Kidney glomerular epithelial cell (primary cell): ENCODE results near the gene LRRC9.
"Not testable (repeated sequence)": the region's sequence is repeated elsewhere in the genome, so short reads cannot be mapped to it uniquely, and the experiment has no call there.

ENCODE experiments used
- DNase-seq: peaks from one replicate; lab custom pipeline; 2025; lab: John Stamatoyannopoulos, UW

LRRC9 gene

DNA sequence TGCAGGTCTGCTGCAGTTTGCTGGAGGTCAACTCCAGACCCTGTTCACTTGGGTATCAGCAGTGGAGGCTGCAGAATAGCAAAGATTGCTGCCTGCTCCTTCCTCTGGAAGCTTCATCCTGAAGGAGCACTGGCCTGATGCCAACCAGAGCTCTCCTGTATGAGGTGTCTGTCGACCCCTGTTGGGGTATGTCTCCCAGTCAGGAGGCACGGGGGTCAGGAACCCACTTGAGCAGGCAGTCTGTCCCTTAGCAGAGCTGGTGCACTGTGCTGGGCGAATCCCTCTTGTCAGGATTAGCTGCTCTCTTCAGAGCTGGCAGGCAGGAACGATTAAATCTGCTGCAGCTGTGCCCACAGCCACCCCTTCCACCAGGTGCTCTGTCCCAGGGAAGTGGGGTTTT is 37.9 kb downstream of the LRRC9 start:
- DNase-seq = not testable (repeated sequence)

DNA sequence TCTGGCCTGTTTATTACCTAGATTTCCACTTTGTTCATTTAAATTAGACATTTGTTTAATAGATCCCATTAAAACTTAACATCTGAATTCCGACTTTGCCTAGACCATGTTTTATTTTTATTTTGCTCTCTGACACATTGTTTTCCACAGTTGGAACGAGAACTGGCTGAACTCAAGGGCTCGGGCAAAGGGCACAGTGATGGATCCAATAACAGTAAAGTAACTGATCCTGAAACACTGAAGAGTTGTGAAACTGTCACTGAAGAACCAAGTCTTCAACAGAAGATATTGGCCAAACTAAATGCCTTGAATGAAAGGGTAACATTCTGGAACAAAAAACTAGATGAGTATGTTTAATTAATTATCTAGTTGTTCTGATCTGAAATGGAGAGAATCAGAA is 39.7 kb downstream of the LRRC9 start:
- DNase-seq = no peak

DNA sequence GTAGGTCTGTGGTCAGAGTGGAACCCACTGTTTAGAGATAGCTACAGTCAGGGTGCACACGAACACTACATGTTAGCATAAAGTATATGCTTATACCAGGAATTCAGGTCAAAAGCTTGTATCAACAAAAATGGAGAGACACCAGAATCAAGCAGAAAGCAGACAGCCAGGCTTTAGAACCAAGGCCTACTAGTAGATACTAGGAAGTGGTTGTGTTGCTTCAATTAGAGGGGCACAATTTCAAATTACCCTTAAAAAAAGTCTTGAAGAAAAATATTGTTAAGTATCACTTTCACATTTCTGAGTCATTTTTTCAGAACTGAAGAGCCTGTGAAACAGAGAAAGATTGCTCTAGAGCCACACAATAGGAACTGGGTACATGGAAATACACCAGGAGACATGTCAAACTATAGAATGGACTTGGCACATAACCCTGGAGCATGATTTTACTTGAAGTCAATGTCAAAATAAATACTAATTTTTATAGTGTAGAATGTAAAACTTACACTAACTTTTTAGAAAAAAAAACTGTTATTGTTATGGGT is 41.6 kb downstream of the LRRC9 start:
- no peak for DNase-seq

DNA sequence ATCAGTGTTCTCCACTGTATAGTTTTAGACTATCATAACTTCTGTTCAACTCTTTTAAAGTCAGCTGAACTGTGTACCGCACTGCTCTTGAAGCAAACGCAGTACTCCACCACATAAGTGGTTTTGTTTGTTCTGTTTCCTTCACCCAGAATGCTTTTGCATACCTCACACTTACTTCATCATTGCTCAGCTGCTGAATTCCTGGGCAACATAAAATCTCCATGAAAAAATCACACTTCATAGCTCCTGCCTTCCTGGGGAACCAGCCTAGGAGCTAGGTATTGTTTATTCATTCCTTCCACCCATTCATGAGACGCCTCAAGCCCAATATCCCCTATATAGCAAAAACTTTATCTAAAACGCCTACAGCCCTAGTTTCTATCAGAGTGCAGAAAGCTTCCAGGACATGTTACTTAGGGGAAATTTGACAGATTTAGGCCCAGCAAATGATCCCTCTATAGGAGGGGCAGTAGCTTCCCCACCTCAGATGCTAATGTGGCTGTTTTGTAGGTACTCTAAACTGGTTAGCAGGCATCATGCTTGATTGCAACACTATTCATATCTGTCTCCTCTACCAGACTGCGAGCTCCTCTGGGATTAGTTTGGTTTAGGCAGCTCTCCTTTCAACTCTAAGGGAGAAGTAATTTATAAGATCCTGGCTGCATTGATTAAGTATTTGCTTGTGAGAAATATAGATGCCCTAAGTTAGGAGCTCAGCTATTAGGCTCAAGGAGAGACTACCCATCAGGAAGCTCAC is 44.5 kb downstream of the LRRC9 start:
- DNase-seq = no peak

DNA sequence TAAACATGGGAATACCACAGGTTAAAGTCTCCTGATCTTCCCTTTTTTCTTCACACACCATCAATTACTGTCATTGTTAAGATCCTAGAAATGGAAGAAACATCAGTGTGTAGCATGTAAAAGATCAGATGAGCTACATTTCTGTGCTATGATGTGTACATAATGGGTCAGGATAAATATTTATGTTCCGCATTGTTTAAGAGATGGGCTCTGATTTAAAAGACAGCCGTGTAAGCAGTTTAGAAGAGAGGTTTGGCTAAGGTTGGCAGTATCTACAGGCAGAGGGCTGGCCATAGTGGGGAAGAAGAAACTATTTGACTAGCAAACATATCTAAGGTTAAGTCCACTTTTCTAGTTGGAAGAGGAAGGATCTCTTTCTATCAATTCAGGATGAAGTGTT is 49.4 kb downstream of the LRRC9 start:
- DNase-seq = no peak

DNA sequence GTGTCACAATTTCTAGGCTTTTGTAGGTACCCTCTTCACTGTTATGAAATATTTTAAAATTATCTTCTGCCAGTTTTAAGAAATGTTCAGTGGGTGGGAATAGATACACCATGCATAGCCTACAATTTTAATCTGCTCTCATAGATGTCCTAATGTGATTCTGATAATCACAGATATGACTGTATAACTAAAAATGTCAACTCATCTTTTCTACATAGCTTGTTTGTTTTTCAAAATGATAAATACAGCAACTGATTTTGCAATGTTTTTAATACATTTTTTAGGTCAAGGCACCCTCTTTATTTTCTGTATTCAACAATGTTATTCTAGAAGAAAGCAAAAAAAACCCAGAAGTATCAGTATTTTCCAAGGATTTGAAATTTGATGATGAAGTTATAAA is 61.6 kb downstream of the LRRC9 start:
- no peak for DNase-seq

DNA sequence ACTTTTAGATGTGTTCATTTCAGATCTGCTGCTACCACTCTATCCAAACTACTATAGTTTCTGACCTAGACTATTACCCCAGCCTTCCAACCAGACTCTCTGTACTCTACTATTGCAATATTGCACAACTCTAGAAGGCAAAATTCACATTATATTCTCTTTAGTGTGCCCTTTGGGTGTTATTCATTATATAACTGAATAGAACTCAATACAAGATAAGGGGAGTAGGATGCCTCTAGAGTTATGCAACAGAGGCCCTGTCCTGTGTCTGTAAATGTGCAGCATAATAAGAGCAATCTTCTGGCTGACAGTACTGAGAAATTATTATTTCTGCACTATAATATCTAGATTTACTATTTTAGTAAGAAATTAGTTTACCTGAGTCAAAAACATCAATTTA is 63.1 kb downstream of the LRRC9 start:
- DNase-seq = no peak

DNA sequence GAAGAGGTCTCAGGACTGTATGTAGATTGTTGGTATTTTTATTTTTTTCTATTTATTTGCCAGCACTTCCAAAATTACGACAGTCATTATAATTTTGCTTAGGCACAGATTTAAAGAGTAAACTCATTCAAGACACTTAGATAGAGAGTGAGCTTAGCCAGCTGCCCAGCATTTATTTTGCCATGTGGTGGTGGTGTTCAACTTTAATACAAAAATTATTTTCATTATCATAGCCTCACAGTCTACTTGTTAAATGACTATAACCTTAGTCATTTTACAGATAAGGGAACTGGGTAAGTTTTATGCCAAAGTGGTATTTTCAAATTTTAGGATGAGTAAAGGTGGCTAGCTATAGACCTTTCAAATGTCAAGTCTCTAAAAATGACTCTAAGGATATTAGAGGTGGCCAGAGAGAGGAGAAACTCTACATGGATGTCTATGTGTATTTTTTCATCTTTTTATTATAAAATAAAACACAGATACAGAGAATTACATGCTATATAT is 66.7 kb downstream of the LRRC9 start:
- no peak for DNase-seq

DNA sequence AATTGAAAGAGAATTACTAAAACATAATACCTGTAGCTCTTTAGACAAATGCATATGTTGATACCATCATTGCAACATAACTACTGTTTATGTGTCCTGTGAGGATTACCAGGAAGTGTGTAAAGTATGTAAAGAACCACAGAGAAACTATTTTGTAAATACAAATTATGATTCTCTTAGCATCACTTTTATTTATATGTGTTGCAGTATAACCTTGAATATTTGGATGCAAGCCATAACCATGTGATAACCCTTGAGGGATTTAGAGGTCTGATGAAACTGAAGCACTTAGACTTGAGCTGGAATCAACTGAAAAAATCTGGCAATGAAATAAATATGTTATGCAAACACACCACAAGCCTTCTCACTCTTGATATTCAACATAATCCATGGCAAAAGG is 77.5 kb downstream of the LRRC9 start:
- no peak for DNase-seq

DNA sequence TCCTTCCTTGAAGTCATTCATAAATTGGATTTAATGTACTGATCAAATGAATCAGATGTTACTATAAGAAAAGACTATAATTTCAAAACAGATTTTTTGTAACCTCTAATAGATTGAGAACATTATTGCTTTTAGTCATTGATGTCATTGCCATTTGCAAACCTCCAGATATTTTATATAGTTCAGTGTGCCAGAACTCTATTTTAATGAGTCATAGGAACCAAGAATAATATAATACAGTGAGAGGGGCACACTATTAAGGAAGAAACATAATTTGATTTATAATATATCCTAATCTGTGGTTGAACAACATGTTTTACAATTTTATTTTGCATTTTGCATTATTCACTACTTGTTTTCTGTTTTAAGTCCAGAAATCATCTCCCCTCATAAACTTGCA is 78.0 kb downstream of the LRRC9 start:
- no peak for DNase-seq

DNA sequence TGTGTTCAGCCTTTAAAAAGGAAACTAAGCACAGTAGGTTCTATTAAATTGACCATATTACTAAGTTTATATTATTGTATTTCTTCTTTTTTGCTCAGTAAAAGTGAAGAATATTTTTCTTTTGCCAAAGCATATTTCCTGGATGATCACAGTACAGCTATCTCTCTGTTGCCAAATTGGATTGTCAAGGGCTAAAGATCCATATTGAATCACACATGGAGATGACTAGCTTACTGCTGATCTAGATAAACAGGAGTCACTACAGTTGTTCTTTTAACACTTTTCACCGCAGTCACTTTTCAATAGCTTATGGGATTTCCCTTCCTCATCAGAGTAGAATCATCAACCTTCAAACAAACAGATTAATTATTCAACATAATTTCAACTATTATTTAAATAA is 78.6 kb downstream of the LRRC9 start:
- DNase-seq = no peak

DNA sequence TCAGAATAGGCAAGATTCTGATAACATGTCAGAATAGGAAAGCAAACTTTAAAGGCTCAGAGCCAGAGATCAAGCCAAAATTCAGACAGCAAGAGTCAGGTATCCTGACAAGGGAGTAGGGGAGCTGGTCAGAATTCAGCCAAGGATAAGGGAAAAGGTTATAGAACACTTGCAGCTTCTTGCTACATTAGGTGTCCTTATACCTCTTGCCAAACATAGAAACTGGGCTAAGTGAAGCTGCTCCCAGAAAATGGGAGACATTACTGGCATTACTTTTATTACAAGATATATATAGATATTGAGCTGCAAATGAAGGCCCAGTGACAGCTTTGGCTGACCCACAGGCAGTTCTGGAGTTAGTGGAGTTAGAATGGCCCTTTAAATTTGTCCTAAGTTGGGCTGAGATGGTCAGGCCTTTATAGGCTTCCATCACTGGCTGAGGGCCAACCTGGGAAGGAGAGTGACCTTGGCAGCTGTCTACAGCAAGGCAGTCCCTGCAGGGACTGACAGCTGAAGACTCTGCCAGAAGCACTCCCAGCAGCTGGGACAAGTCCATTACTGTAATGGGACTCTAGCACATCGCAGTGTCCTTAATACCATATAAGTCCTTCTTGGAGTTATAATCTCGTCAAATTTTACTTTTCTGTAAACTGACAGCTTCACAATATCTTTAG is 83.0 kb downstream of the LRRC9 start:
- DNase-seq = no peak

DNA sequence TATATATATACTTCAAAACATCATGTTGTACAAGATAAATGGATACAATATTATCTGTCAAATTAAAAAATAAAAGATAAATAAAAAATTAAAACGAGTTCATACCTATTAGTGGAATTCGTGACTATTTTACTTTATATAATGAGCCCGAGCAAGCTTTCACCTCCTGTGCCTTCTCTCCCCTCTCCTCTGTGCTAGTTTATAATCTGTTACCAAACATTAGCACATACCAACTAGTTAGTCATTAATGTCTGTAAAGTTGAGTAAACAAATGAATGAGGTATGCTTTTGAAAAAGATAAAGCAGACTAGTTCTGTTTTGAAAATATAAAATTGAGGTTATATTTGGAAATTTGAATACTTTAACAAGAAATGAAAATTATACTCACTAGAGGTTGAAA is 84.0 kb downstream of the LRRC9 start:
- peak; percentile 22 for DNase-seq

DNA sequence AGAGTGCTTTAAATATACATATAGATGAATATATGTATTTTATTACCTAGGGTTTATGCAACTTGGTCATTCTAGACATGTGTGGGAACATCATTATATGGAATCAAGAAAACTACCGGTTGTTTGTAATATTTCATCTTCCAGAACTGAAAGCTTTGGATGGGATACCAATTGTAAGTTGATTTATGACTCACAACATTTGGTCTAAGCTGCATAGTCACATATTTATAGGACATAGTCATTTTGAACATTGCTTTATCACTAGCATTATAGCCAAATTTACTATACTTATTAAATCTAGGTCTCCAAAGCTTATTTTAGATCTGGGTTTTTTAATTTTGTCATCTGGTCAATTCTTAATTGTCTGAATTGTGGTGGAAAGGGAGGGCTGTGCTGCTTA is 88.1 kb downstream of the LRRC9 start:
- DNase-seq = no peak

DNA sequence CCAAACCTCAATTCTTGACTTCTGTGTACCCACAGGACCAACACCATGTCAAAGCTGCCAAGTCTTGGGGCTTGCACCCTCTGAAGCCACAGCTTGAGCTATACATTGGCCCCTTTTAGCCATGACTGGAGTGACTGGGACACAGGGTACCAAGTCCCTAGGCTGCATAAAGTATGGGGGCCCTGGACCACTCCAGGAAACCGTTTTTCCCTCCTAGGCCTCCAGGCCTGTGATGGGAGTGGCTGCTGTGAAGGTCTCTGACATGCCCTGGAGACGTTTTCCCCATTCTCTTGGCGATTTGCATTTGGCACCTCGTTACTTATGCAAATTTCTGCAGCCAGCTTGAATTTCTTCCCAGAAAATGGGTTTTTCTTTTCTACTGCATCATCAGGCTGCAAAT is 90.3 kb downstream of the LRRC9 start:
- DNase-seq = not testable (repeated sequence)

DNA sequence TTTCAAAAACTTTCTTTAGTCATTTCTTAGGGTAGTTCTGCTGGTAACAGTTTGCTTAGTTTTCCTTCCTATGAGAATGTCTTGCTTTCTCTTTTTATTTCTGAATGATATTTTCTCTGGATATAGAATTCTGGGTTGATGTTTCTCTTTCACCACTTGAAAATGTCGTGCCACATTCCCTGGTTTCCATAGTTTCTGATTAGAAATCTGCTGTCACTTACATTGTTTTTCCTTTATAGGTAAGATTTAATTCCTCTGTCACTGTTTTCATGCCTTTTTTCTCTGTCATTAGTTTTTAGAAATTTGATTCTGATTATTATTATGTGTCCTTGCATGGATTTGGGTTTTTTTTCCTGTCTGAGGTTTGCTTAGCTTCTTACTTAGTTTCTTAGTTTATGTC is 94.5 kb downstream of the LRRC9 start:
- DNase-seq = no peak

DNA sequence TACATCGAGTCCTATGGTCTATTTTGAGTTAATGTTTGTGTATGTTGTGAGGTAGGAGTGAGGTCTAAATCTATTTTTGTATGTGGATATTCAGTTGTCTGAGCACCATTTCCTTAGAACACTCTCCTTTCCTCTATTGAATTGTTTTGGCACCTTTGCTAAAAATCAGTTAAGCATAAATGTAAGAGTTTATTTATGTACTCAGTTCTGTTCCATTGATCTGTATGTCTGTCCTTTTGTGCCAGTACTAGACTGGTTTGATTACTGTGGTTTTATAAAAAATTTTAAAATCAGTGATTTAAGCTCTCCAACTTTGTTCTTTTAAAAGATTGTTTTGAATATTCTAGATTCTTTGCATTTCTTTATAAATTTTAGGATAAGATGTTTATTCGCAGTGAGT is 101.7 kb downstream of the LRRC9 start:
- DNase-seq = no peak

DNA sequence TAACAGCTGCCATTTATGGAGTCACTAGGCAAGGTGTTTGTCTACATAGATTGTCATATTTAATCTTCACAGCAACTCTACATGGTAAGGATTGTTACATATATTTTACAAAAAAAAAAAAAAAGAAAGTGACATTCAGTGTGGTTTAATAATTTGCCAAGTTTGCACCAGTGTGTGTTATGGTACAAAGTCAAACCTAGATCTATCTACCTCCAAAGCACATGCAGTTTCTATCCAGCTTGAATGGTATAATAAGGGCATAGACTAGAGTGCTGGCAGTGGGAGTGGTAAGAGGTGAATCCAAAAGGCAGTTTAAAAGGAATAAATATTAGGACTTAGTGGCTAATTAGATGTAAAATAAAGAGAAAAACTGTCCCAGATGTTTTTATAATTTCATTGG is 105.6 kb downstream of the LRRC9 start:
- DNase-seq = no peak

DNA sequence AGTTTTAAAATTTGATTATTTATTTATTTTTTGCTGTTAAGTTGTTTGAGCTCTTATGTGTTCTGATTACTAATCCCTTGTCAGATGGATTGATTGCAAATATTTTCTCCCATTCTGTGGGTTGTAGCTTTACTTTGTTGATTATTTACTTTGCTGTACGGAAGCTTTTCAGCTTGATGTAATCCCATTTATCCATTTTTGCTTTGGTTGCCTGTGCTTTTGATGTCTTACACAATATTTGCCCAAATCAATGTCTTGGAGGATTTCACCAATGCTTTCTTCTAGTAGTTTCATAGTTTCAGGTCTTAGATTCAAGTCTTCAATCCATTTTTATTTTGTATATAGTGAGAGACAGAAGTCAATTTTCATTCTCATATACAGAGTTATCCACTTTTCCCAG is 115.2 kb downstream of the LRRC9 start:
- no peak for DNase-seq

DNA sequence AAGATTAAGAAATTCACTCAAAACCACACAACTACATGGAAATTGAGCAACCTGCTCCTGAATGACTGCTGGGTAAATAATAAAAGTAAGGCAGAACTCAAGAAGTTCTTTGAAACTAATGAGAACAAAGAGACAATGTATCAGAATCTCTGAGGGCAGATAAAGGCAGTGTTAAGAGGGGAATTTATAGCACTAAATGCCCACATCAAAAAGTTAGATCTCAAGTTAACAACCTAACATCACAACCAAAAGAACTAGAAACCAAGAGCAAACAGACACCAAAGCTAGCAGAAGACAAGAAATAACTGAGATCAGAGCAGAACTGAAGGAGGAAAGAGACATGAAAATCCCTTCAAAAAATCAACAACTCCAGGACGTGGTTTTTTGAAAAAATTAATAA is 128.0 kb downstream of the LRRC9 start:
- not testable (repeated sequence) for DNase-seq

DNA sequence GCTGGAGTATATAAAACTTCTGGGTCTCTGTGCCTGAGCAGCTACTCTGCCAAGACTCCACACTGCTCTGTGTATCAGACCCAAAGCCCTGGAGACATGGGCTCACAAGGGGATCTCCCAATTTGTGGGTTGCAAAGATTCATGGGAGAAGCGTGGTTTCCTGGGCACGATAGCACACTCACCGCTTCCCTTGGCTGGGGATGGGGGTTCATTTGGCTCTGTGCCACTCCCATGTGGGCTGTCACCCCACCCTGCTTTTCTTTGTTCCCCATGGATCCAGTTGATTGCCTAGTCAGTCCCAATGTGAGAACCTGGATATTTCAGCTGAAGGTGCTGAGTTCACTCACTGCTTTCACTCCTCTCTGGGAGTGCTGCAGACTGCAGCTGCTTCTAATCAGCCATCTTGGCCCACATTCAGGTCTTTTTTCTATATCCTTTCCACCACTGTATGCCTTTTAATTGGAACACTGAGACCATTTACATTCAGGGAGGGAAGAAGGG is 131.8 kb downstream of the LRRC9 start:
- DNase-seq = no peak

DNA sequence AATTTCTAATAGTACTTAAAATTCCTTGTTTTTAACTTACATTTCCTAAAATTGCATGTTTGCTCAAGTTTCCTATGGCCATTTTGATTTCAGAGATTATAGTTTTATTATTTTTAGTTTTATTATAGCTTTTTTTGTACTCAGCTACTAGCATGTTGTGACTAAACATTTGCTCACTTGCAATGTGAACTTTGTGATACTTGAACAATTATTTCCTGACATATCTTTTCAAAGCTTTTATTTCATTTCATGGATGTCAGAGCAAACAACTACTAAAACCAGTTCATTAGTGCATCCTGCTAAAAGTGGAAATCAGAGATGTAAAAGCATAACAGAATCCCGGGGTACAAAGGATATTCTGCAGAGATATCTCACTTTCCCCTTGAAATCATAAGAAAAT is 138.1 kb downstream of the LRRC9 start:
- DNase-seq = no peak

DNA sequence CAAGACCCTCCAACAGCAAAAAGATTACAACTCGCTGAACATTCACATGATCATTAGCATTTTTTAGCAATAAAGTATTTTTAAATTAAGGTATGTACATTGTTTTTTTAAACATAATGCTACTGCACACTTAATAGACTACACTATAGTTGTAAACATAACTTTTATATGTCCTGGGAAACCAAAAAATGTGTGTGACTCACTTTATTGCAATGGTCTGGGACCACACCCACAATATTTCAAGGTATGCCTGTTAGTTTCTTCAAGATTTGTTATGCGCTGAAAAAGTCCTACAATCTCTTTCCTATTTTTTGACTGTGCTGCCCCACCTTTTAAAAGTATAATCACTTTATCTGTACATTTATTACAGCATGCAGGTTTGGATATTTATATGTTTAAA is 141.4 kb downstream of the LRRC9 start:
- no peak for DNase-seq
